HG02623 (cell line): ENCODE measurements around the gene DAP3.
"Not testable (repeated sequence)": the region's sequence is repeated elsewhere in the genome, so short reads cannot be mapped to it uniquely, and the experiment has no call there.

ENCODE experiments used
- ATAC-seq: cut with Tn5 transposase; IDR thresholded peaks from one replicate; pipeline ENCODE4 v1.9.1; 2021; ENCODE audit warnings: moderate library complexity; ENCODE audit not compliant: unreplicated experiment

The DAP3 gene

GRCh38 chr1:155680531-155680930 lies 8.4 kb upstream of the DAP3 start:
- ATAC-seq: no peak

GRCh38 chr1:155681776-155682175 lies 7.1 kb upstream of the DAP3 start:
- ATAC-seq: no peak

- ATAC-seq: not testable (repeated sequence)
These were observed 1.1 kb upstream of the DAP3 start for GRCh38 chr1:155687705-155688323.

DNA sequence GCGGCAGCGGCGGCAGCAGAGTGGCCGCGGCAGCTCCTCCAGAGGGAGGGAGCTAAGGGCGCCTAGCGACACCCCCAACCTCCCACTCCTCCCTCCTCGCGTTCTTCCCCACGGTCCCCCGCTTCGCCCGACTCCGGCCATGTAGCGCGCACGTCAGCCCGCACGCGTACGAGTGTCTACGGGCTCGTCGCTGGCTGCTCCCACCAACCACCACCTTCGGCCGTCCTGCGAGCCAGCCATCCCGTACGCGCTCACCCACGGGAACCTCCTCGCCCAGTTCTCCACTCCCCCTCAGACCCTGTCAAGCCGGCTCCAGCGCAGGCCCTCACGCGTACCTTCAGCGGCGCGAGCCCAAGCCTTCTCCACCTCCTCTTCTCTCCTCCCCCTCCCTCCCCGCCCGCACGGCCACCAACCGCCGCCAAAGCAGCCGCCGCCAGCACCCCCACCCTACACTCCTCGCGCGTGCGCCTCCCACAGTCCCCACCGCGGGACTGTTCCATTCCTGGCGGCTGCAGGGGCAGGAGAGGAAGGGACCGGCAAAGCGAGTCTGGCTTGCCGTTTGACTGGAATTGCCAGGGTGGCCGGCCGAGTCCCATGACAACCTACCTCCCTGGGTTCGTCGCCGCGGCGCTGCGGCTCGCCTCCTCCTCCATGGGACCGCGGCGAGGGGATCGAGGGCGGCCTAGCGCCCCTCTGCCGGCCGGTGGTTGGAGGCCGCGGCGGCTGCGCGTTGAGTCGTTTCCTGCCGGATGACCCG lies 389 bp upstream of the DAP3 start, which contains the start of gene YY1AP1:
Gene YY1AP1, minus strand, starts transcription at position 451 of the 757 bp plus-strand sequence. CDS start 8,338 bp downstream, outside the sequence.
- peak; percentile 81 for ATAC-seq

DNA sequence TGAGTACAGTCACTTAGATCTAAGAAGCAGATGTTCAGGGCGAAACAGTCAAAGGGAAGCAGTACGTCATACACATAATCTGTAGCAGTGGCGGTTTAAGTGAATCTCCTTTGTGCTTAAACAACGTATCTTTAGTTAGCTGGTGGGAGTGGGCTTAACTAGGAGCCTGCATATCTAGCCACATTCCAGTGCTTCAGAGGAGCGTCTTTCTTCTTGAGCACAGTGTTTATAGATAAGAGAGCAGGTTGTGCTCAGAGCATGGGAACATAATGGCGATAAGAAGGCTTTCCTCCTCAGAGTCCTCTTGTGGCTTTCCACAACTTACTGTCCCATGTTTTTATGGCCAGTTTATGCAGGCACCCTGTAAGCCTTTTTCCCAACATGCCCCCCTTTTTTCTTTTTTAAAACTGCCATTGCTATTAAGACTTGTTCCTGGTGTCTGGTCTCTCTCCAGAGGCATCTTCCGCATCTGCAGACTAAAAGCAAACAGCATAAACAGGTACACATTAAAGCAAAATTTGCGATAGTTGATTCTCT lies 3.2 kb downstream of the DAP3 start:
- ATAC-seq: no peak

GRCh38 chr1:155694167-155694566 lies 5.3 kb downstream of the DAP3 start:
- no peak for ATAC-seq

DNA sequence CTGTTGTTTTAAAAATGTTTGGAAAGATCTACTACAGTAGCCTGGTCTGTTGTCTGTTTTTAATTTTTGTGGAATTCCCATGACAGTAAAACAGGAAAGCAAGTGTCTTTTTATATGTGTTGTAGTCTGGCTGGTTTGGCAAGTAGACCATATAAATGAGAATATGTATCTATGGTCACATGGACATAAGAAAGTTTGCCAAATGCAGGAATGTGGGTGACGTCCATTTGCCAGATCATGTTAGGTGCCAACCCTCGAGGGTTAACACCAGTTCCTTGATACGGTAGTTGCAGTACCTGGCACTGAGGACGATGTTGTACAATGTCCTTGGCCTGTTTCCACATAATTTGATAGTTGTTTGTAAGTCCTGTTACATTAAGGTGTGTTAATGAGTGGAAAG lies 6.2 kb downstream of the DAP3 start:
- no peak for ATAC-seq

- ATAC-seq: no peak
These were observed 6.7 kb downstream of the DAP3 start for GRCh38 chr1:155695608-155696007.

GRCh38 chr1:155696524-155696923 lies 7.6 kb downstream of the DAP3 start:
- ATAC-seq: no peak

- ATAC-seq: no peak
These were observed 8.2 kb downstream of the DAP3 start for GRCh38 chr1:155697046-155697445.

- ATAC-seq: not testable (repeated sequence)
These were observed 8.7 kb downstream of the DAP3 start for GRCh38 chr1:155697616-155698015.

DNA sequence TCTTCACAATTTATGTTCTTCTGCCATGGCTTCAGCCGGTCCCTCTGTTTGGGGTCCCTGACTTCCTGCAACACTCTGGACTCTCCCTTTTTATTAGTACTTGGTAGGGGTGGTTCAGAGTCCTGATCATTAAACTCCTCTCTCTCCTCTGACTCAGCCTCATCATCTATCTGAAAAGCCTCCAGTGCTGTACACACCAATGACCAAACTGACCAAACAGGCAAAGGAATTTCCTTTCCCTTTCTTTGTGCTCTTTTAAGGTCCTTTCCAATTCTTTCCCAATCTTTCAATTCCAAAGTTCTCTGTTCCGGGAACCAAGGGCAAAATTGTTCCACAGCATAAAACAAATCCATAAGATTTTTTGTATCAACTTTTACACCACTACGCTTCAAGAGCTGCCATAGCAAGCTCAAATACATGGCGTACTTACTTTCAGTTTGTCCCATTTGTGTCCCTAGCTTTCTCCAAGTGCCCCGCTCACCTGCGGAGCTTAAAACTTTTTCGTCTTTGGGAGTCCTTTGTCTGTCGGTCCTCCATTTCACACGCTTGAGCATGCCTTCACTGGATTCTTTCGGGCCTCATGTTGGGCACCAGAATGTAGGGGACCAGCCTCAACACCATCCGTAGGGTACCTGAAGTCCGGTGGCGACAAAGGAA lies 9.6 kb downstream of the DAP3 start:
- ATAC-seq: no peak

GRCh38 chr1:155699062-155699461 lies 10.2 kb downstream of the DAP3 start:
- ATAC-seq: not testable (repeated sequence)

DNA sequence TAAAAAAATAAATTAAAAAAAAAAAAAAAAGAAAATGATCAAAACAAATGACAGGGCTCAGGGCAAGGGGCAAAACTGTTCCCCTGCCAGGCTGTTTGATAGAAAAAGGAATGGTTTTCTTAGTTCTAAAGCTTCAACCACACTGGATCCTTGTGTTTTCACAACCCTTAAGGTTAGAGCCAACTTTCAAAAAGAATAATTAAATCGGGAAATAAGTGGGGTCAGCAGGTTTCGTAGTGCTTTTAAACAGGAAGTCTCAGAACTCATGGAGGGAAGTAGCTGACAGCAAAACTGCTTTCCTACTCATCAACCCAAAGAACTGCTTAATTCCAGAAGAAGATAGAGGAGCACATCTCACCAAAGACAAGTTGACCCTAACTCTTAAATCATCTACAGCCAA lies 12.8 kb downstream of the DAP3 start:
- ATAC-seq: not testable (repeated sequence)

DNA sequence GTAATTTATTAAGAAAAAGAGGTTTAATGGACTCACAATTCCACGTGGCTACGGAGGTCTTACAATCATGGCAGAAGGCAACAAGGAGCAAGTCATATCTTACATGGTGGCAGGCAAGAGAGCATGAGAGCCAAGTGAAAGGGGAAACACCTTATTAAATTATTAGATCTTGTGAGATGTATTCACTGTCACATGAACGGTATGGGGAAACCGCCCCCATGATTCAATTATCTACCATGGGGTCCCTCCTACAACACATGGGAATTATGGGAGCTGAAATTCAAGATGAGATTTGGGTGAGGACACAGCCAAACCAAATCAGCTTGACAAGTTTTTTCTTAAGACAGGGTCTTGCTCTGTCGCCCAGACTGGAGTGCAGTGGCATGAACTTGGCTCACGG lies 14.3 kb downstream of the DAP3 start:
- ATAC-seq: no peak

DNA sequence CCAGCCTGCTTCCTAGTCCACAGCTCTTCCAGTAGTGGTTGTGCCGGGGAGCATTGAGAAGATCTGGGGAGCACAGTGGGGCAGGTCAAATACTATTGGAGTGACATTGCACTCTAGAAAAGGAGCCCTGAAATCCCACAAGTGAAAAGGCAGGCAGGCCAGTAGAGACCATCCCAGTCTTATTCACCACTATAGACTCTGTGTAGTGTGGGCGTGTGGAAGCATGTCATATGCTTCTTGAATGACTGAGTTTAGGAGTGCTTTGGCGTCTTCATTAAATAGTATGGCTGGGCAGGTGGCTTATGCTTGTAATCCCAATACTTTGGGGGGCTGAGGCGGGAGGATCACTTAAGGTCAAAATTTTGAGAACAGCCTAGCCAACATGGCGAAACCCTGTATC lies 15.5 kb downstream of the DAP3 start:
- ATAC-seq: not testable (repeated sequence)

GRCh38 chr1:155706139-155706538 lies 17.2 kb downstream of the DAP3 start:
- no peak for ATAC-seq

- no peak for ATAC-seq
These were observed 20.5 kb downstream of the DAP3 start for GRCh38 chr1:155709391-155709790.

GRCh38 chr1:155711457-155711856 lies 22.6 kb downstream of the DAP3 start:
- ATAC-seq: not testable (repeated sequence)

DNA sequence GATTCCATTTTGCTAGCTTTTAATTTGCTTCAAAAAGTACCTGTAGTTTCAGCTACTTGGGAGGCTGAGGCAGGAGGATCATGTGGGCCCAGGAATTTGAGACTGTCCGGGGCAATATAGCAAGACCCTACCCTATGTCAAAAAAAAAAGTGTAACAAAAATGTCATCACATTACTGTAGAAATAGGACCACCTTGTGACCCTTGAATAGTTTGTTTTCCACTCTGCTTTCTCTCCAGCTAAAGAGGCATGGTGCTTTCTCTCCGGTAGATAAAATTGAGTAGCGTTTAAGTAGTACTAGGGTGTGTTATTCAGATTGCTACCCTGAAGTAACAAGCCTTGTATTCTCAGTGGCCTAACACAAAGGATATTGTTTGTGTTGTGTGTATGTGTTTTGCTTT lies 23.7 kb downstream of the DAP3 start:
- ATAC-seq: not testable (repeated sequence)

DNA sequence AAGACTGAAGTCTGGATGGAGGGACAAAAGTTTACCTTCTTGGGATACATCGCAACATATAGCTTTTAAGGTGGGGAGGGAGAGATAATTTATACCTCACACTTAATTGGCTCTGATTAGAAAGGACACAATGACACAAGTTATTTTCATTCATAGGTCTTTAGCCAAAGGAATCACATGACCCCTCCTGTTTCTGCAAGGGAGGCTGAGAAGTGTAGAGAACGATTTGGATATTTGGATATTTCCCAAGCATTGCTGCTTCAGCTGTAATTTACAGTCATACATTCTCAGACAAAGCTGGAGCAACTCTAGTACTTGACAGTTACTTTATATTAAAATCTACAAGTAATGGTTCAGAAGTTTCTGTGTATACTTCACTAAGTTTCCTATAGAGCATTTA lies 24.2 kb downstream of the DAP3 start:
- ATAC-seq: no peak

DNA sequence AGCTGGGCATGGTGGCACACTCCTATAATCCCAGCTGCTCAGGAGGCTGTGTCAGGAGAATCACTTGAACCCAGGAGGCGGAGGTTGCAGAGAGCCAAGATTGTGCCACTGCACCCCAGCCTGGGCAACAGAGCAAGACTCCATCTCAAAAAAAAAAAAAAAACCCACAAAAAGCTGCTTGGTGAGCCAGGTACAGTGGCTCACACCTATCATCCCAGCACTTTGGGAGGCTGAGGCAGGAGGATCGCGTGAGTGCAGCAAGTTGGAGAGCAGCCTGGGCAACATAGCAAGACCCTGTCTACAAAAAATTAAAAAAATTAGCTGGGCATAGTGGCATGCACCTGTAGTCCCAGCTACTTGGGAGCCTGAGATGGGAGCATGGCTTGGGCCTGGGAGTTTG lies 26.2 kb downstream of the DAP3 start:
- ATAC-seq: not testable (repeated sequence)
